ENCODE measurements around the gene ZNF195.
"Not testable (repeated sequence)": the region's sequence is repeated elsewhere in the genome, so short reads cannot be mapped to it uniquely, and the experiment has no call there.

GRCh38 chr11:3419496-3419895 is 40.5 kb upstream of the ZNF195 start:
- not testable (repeated sequence) for TF ChIP-seq POLR2AphosphoS5 (IDR thresholded peaks at IDR 0.05; ENCODE audit: low read depth, low read length); IRF3 (IDR thresholded peaks at IDR 0.05; ENCODE audit: low read depth, low read length); CTCF (IDR thresholded peaks at IDR 0.05); EZH2phosphoT487 (IDR thresholded peaks at IDR 0.05; ENCODE audit: borderline replicate concordance, low read depth); EP300 (IDR thresholded peaks at IDR 0.05; ENCODE audit: borderline replicate concordance in 1 of 2, low read depth in 1 of 2, low read length in 1 of 2); RFX5 (IDR thresholded peaks at IDR 0.05; ENCODE audit: low read length); TAF1 (IDR thresholded peaks at IDR 0.05; ENCODE audit: borderline replicate concordance, low read depth, low read length); FOXM1 (IDR thresholded peaks at IDR 0.05; ENCODE audit: low read depth)

Data from SK-N-SH (cell line).